KMS-11 (cell line): Measurements from ENCODE around the gene SMARCAD1.

Source experiments
- H2AFZ ChIP-seq: fragments of 200-600 bp; sonication (generic); 2 replicates; pipeline ENCODE4 v1.6.1; 2016; ENCODE audit warnings: antibody characterized with exemption, mixed run types, low read depth
- H3K27ac ChIP-seq: fragments of 200-600 bp; sonication (generic); 2 replicates; pipeline ENCODE4 v1.6.1; 2016; ENCODE audit warnings: mild to moderate bottlenecking, mixed run types
- H3K27me3 ChIP-seq: fragments of 200-600 bp; sonication (generic); 2 replicates; pipeline ENCODE4 v1.6.1; 2017; ENCODE audit warnings: mild to moderate bottlenecking, low read depth, mixed run types, moderate library complexity; ENCODE audit not compliant: insufficient read depth
- H3K36me3 ChIP-seq: fragments of 200-600 bp; sonication (generic); 2 replicates; pipeline ENCODE4 v1.6.1; 2017; ENCODE audit warnings: mild to moderate bottlenecking, mixed run types; ENCODE audit not compliant: insufficient read depth
- H3K4me1 ChIP-seq: fragments of 200-600 bp; sonication (generic); 2 replicates; pipeline ENCODE4 v1.6.1; 2016; ENCODE audit warnings: mild to moderate bottlenecking, low read depth, mixed run types; ENCODE audit not compliant: poor library complexity, severe bottlenecking
- H3K4me2 ChIP-seq: fragments of 200-600 bp; sonication (generic); 2 replicates; pipeline ENCODE4 v1.7.0; 2016; ENCODE audit warnings: mild to moderate bottlenecking, mixed run types
- H3K4me3 ChIP-seq: fragments of 200-600 bp; sonication (generic); IDR thresholded peaks from 2 replicates; pipeline ENCODE4 v1.6.1; 2017; ENCODE audit warnings: low read depth, low read length, mixed read lengths; ENCODE audit not compliant: insufficient read depth
- H3K79me2 ChIP-seq: fragments of 200-600 bp; sonication (generic); 2 replicates; pipeline ENCODE4 v1.6.1; 2016; ENCODE audit warnings: low read depth, mixed run types; ENCODE audit not compliant: insufficient read depth
- H3K9ac ChIP-seq: fragments of 200-600 bp; sonication (generic); 2 replicates; pipeline ENCODE4 v1.6.1; 2016; ENCODE audit warnings: mild to moderate bottlenecking, mixed run types
- H4K20me1 ChIP-seq: fragments of 200-600 bp; sonication (generic); 2 replicates; pipeline ENCODE4 v1.6.1; 2016; ENCODE audit warnings: mild to moderate bottlenecking, mixed run types; ENCODE audit not compliant: insufficient read depth
- TF ChIP-seq, protein P1 (sequence below): fragments of 200-600 bp; sonication (generic); conservative IDR thresholded peaks from 2 replicates; pipeline ENCODE4 v1.6.1; 2017; ENCODE audit warnings: low read depth, mild to moderate bottlenecking, antibody characterized with exemption, low read length, moderate library complexity, mixed read lengths

SMARCAD1 gene

GRCh38 chr4:94208266-94208665 lies 601 bp downstream of the SMARCAD1 start:
- Histone ChIP-seq H3K36me3 (peaks cover 5% of the 10 kb centered on the region; the same call in 1 of the 2 replicates), H3K4me2 (peak overlapping the region; percentile 91), H3K4me3 (no peak overlapping the region), H3K27me3 (no peaks in the 10 kb centered on the region), H3K27ac (peak overlapping the region; percentile 87), H3K9ac (peak overlapping the region; percentile 94; the same call in 1 of the 2 replicates), H3K79me2 (peaks cover 20% of the 10 kb centered on the region; the same call in 1 of the 2 replicates), H3K4me1 (peaks cover 21% of the 10 kb centered on the region), H2AFZ (peak overlapping the region; percentile 90; the same call in 1 of the 2 replicates), H4K20me1 (no peaks in the 10 kb centered on the region)
- TF ChIP-seq, protein P1, sequence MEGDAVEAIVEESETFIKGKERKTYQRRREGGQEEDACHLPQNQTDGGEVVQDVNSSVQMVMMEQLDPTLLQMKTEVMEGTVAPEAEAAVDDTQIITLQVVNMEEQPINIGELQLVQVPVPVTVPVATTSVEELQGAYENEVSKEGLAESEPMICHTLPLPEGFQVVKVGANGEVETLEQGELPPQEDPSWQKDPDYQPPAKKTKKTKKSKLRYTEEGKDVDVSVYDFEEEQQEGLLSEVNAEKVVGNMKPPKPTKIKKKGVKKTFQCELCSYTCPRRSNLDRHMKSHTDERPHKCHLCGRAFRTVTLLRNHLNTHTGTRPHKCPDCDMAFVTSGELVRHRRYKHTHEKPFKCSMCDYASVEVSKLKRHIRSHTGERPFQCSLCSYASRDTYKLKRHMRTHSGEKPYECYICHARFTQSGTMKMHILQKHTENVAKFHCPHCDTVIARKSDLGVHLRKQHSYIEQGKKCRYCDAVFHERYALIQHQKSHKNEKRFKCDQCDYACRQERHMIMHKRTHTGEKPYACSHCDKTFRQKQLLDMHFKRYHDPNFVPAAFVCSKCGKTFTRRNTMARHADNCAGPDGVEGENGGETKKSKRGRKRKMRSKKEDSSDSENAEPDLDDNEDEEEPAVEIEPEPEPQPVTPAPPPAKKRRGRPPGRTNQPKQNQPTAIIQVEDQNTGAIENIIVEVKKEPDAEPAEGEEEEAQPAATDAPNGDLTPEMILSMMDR: no peak

DNA sequence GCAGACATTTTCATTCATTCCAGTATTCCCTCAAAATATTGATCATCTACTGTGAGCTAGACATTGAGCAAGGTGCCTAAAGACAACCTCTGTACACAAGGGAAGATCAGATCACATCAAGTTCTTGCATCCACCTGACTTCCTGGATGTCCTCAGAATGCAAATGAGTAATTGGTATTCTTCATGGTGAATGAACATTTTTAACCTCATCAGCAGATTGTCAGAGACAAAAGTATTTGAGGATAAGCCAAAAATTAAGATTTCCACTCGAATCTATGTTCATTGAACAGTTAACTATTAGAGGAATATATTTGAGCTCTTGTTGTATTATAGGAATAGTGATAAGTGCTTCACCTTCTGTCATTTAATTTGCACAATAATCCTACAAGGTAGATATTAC lies 1.3 kb downstream of the SMARCAD1 start:
- no peak overlapping the region for H3K27ac ChIP-seq
- no peaks in the 10 kb centered on the region for H3K27me3 ChIP-seq
- H3K36me3 ChIP-seq: peaks cover 5% of the 10 kb centered on the region; the same call in 1 of the 2 replicates
- H4K20me1 ChIP-seq: no peaks in the 10 kb centered on the region
- no peak overlapping the region for H3K9ac ChIP-seq
- H3K4me2 ChIP-seq: peak overlapping the region; percentile 91
- H2AFZ ChIP-seq: no peak overlapping the region
- H3K79me2 ChIP-seq: peaks cover 20% of the 10 kb centered on the region; the same call in 1 of the 2 replicates
- TF ChIP-seq, protein P1: no peak
- peaks cover 21% of the 10 kb centered on the region for H3K4me1 ChIP-seq
- no peak overlapping the region for H3K4me3 ChIP-seq

DNA sequence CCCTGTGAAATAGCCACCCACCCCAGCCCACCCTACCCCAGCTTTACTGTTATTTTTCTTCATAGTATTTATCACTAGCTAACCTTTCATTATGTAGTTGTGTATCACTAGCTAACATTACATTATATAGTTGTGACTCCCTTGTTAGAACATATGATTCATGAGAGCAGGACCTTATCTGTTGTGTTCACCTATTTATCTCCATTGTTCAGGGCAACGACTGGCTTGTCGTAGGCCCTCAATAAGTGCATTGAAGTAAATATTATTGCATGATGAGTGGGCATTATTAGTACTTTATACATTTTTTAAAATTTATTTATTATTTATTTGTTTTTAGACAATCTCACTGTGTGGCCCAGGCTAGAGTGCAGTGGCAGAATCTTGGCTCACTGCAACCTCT lies 4.2 kb downstream of the SMARCAD1 start:
- no peak overlapping the region for H3K4me3 ChIP-seq
- H3K4me2 ChIP-seq: no peak overlapping the region
- peaks cover 5% of the 10 kb centered on the region; the same call in 1 of the 2 replicates for H3K36me3 ChIP-seq
- no peaks in the 10 kb centered on the region for H3K27me3 ChIP-seq
- H2AFZ ChIP-seq: no peak overlapping the region
- H4K20me1 ChIP-seq: no peaks in the 10 kb centered on the region
- no peak overlapping the region for H3K27ac ChIP-seq
- peaks cover 21% of the 10 kb centered on the region for H3K4me1 ChIP-seq
- H3K9ac ChIP-seq: no peak overlapping the region
- peaks cover 24% of the 10 kb centered on the region for H3K79me2 ChIP-seq
- TF ChIP-seq, protein P1: no peak

GRCh38 chr4:94214703-94215319 lies 7.1 kb downstream of the SMARCAD1 start:
- no peaks in the 10 kb centered on the region for H3K27me3 ChIP-seq
- H3K9ac ChIP-seq: no peak overlapping the region
- H3K27ac ChIP-seq: no peak overlapping the region
- H4K20me1 ChIP-seq: no peaks in the 10 kb centered on the region
- no peak overlapping the region for H3K4me3 ChIP-seq
- TF ChIP-seq, protein P1: no peak
- peaks cover 5% of the 10 kb centered on the region for H3K4me1 ChIP-seq
- peaks cover 9% of the 10 kb centered on the region for H3K79me2 ChIP-seq
- no peak overlapping the region for H2AFZ ChIP-seq
- H3K36me3 ChIP-seq: peaks cover 5% of the 10 kb centered on the region; the same call in 1 of the 2 replicates
- no peak overlapping the region for H3K4me2 ChIP-seq
